ENCODE results near the gene PSMB7.
"Not testable (repeated sequence)": the region's sequence is repeated elsewhere in the genome, so short reads cannot be mapped to it uniquely, and the experiment has no call there.

PSMB7 gene

GRCh38 chr9:124442826-124443225 is 27.6 kb upstream of the PSMB7 start:
- DNase-seq (ENCODE audit: low spot score), result no peak

- DNase-seq (ENCODE audit: low spot score), result no peak
Measured at GRCh38 chr9:124442379-124442778, 27.1 kb upstream of the PSMB7 start.

- DNase-seq (ENCODE audit: low spot score), result no peak
Measured at GRCh38 chr9:124441291-124441690, 26.0 kb upstream of the PSMB7 start.

GRCh38 chr9:124440786-124441185 is 25.5 kb upstream of the PSMB7 start:
- DNase-seq (ENCODE audit: low spot score), result no peak

- no peak for DNase-seq (ENCODE audit: low spot score)
Measured at GRCh38 chr9:124439686-124440243, 24.5 kb upstream of the PSMB7 start.

GRCh38 chr9:124439086-124439485 is 23.8 kb upstream of the PSMB7 start:
- DNase-seq (ENCODE audit: low spot score), result no peak

GRCh38 chr9:124438091-124438490 is 22.8 kb upstream of the PSMB7 start:
- DNase-seq (ENCODE audit: low spot score), result no peak

GRCh38 chr9:124437086-124437485 is 21.8 kb upstream of the PSMB7 start:
- no peak for DNase-seq (ENCODE audit: low spot score)

GRCh38 chr9:124436320-124436719 is 21.1 kb upstream of the PSMB7 start:
- no peak for DNase-seq (ENCODE audit: low spot score)

GRCh38 chr9:124429530-124429867 is 14.3 kb upstream of the PSMB7 start:
- DNase-seq (ENCODE audit: low spot score), result no peak

GRCh38 chr9:124428751-124429529 is 13.7 kb upstream of the PSMB7 start:
- no peak for DNase-seq (ENCODE audit: low spot score)

- no peak for DNase-seq (ENCODE audit: low spot score)
Measured at GRCh38 chr9:124427281-124427680, 12.0 kb upstream of the PSMB7 start.

GRCh38 chr9:124426361-124426760 is 11.1 kb upstream of the PSMB7 start:
- no peak for DNase-seq (ENCODE audit: low spot score)

- not testable (repeated sequence) for DNase-seq (ENCODE audit: low spot score)
Measured at GRCh38 chr9:124425733-124426132, 10.5 kb upstream of the PSMB7 start.

GRCh38 chr9:124423591-124423990 is 8.3 kb upstream of the PSMB7 start:
- DNase-seq (ENCODE audit: low spot score), result no peak

- DNase-seq (ENCODE audit: low spot score), result no peak
Measured at GRCh38 chr9:124423155-124423554, 7.9 kb upstream of the PSMB7 start.

- peak; percentile 42 for DNase-seq (ENCODE audit: low spot score)
Measured at GRCh38 chr9:124420991-124421543, 5.8 kb upstream of the PSMB7 start.

- no peak for DNase-seq (ENCODE audit: low spot score)
Measured at GRCh38 chr9:124419832-124420489, 4.7 kb upstream of the PSMB7 start.

- DNase-seq (ENCODE audit: low spot score), result no peak
Measured at GRCh38 chr9:124415852-124416484, 726 bp upstream of the PSMB7 start.

GRCh38 chr9:124414612-124415011 is 630 bp downstream of the PSMB7 start:
- no peak for DNase-seq (ENCODE audit: low spot score)

- DNase-seq (ENCODE audit: low spot score), result no peak
Measured at GRCh38 chr9:124412228-124412575, 3.0 kb downstream of the PSMB7 start.

GRCh38 chr9:124411514-124412227 is 3.6 kb downstream of the PSMB7 start:
- DNase-seq (ENCODE audit: low spot score), result peak; percentile 62

Measured in kidney tubule cell (primary cell).